Sigmoid colon (tissue), 7 donors: Measurements from ENCODE around the gene SRBD1. TPM values are rescaled to one million over a fixed set of nuclear protein-coding genes. Genes with fewer than 3 reads are reported as not detected.

Source experiments
- DNase-seq: peaks from one replicate; pipeline ENCODE4 v3.0.0-alpha.2; 2019
- H3K27ac ChIP-seq, 4 donors: fragments of 200-600 bp; sonication (generic); one replicate each; pipeline ENCODE4 v1.5.1; 2016 to 2019; ENCODE audit warnings: mild to moderate bottlenecking in 1 of 4
- H3K27me3 ChIP-seq, 3 donors: fragments of 200-600 bp; sonication (generic); one replicate each; pipeline ENCODE4 v1.5.1; 2019; ENCODE audit warnings: mild to moderate bottlenecking in 1 of 3
- H3K36me3 ChIP-seq, 4 donors: fragments of 200-600 bp; sonication (generic); one replicate each; pipeline ENCODE4 v1.5.1; 2016 to 2019
- H3K4me1 ChIP-seq, 4 donors: fragments of 200-600 bp; sonication (generic); one replicate each; pipeline ENCODE4 v1.5.1; 2017 to 2019
- H3K4me3 ChIP-seq, 4 donors: fragments of 200-600 bp; sonication (generic); one replicate each; pipeline ENCODE4 v1.5.1; 2017 to 2019; ENCODE audit warnings: mild to moderate bottlenecking in 2 of 4, moderate library complexity in 1 of 4
- H3K9me3 ChIP-seq, 4 donors: fragments of 200-600 bp in 3 of 4; sonication (generic) in 3 of 4; one replicate each; pipeline versions ENCODE4 v1.5.1 to v1.6.1; 2013 to 2019
- CTCF ChIP-seq, 4 experiments: fragments of 450-650 bp in 3 of 4; fragments of 200-600 bp in 1 of 4; IDR thresholded peaks; one replicate each; pipeline ENCODE4 v1.5.1; 2016 to 2019; ENCODE audit warnings: antibody characterized with exemption in 4 of 4, mild to moderate bottlenecking in 3 of 4, moderate library complexity in 2 of 4
- EP300 ChIP-seq, 4 donors: sonication (generic); formaldehyde crosslinking; IDR thresholded peaks; one replicate each; pipeline ENCODE4 v1.6.1; 2017; ENCODE audit warnings: antibody characterized with exemption in 4 of 4
- POLR2A ChIP-seq, 2 donors: fragments of 450-650 bp; IDR thresholded peaks; one replicate each; pipeline ENCODE4 v1.6.1; 2016; ENCODE audit warnings: antibody characterized with exemption in 2 of 2, mild to moderate bottlenecking in 2 of 2, moderate library complexity in 2 of 2
- POLR2AphosphoS5 ChIP-seq, 4 donors: sonication (generic); formaldehyde crosslinking; IDR thresholded peaks; one replicate each; pipeline ENCODE4 v1.6.1; 2017; ENCODE audit warnings: antibody characterized with exemption in 4 of 4
- WGBS, 2 donors: extraction: QIAGEN DNeasy Blood & Tissue Kit; methylation state at CpG; one replicate each; pipeline ENCODE4 v1.1.7; 2013; 5-methylcytosine and 5-hydroxymethylcytosine counted together
- intact Hi-C: fragments of 100-400 bp; cut with DNase I; formaldehyde crosslinking; loops from one replicate; pipeline ENCODE4 v1.15.1; 2023
- polyA plus RNA-seq, 3 donors: library from polyadenylated mRNA; stranded (reverse); fragments of 200-250 nt; gene quantifications; one replicate each; pipeline ENCODE4 v1.2.3, GENCODE V29; 2013
- total RNA-seq, 4 donors: library from RNA; depleted of rRNA; stranded (reverse); fragments of >200 nt; gene quantifications; one replicate each; pipeline ENCODE4 v1.1.0, GENCODE V29; 2016
- donor health status: healthy with polysubstance abuse.
- donor health status: Bipolar disorder and iron deficiency.
- donor health status: healthy.

SRBD1 gene
- total and polyA plus RNA-seq, 7 donors = 9.0 to 31.4 (median 16.0) TPM

- no peak for DNase-seq
- TF ChIP-seq POLR2A (IDR thresholded peaks at IDR 0.05) = no peak
- TF ChIP-seq EP300 (IDR thresholded peaks at IDR 0.05) = no peak
- TF ChIP-seq CTCF (IDR thresholded peaks at IDR 0.05) = no peak
- TF ChIP-seq POLR2AphosphoS5 (IDR thresholded peaks at IDR 0.05) = no peak
- H3K4me1 ChIP-seq = no peaks in the 10 kb centered on the region
- no peaks in the 10 kb centered on the region for H3K9me3 ChIP-seq
- no peak overlapping the region for H3K4me3 ChIP-seq
- intact Hi-C loops = no loop called here
- H3K27ac ChIP-seq = no peak overlapping the region
- WGBS, 2 donors = 94% methylated on average over 3 of the region's 3 CpGs
- H3K36me3 ChIP-seq = no peaks in the 10 kb centered on the region
- H3K27me3 ChIP-seq = no peaks in the 10 kb centered on the region
Measured at GRCh38 chr2:45631319-45631718, 20.3 kb upstream of the SRBD1 start.

GRCh38 chr2:45629971-45630370, 18.9 kb upstream of the SRBD1 start:
- Histone ChIP-seq H3K36me3 (no peaks in the 10 kb centered on the region), H3K4me1 (no peaks in the 10 kb centered on the region), H3K9me3 (no peaks in the 10 kb centered on the region), H3K27ac (no peak overlapping the region), H3K4me3 (no peak overlapping the region), H3K27me3 (no peaks in the 10 kb centered on the region)
- WGBS, 2 donors = 82 to 91% methylated on average over 1 of the region's 1 CpG
- TF ChIP-seq EP300 (IDR thresholded peaks at IDR 0.05) (no peak), CTCF (IDR thresholded peaks at IDR 0.05) (no peak), POLR2A (IDR thresholded peaks at IDR 0.05) (no peak), POLR2AphosphoS5 (IDR thresholded peaks at IDR 0.05) (no peak)
- intact Hi-C loops = no loop called here
- DNase-seq = no peak

GRCh38 chr2:45627911-45628310, 16.8 kb upstream of the SRBD1 start:
- Histone ChIP-seq H3K36me3 (no peaks in the 10 kb centered on the region), H3K4me1 (no peaks in the 10 kb centered on the region), H3K27me3 (no peaks in the 10 kb centered on the region), H3K27ac (no peak overlapping the region), H3K9me3 (no peaks in the 10 kb centered on the region), H3K4me3 (no peak overlapping the region)
- intact Hi-C loops = no loop called here
- DNase-seq = no peak
- no peak for TF ChIP-seq EP300 (IDR thresholded peaks at IDR 0.05)
- no peak for TF ChIP-seq CTCF (IDR thresholded peaks at IDR 0.05)
- TF ChIP-seq POLR2AphosphoS5 (IDR thresholded peaks at IDR 0.05) = no peak
- TF ChIP-seq POLR2A (IDR thresholded peaks at IDR 0.05) = no peak
- WGBS, 2 donors = 86 to 89% methylated on average over 1 of the region's 1 CpG

- DNase-seq = no peak
- Histone ChIP-seq H3K27me3 (no peaks in the 10 kb centered on the region), H3K36me3 (no peaks in the 10 kb centered on the region), H3K27ac (no peak overlapping the region), H3K9me3 (no peaks in the 10 kb centered on the region), H3K4me1 (no peaks in the 10 kb centered on the region), H3K4me3 (no peak overlapping the region)
- no peak for TF ChIP-seq POLR2A (IDR thresholded peaks at IDR 0.05)
- intact Hi-C loops = no loop called here
- 38 to 76% methylated on average over 8 of the region's 8 CpGs for WGBS, 2 donors
Measured at GRCh38 chr2:45626387-45627221, 15.5 kb upstream of the SRBD1 start.

GRCh38 chr2:45625824-45626223, 14.8 kb upstream of the SRBD1 start:
- H3K36me3 ChIP-seq = no peaks in the 10 kb centered on the region
- no peak for DNase-seq
- H3K27ac ChIP-seq = no peak overlapping the region
- no peak overlapping the region for H3K4me3 ChIP-seq
- TF ChIP-seq POLR2A (IDR thresholded peaks at IDR 0.05) (no peak), POLR2AphosphoS5 (IDR thresholded peaks at IDR 0.05) (no peak), CTCF (IDR thresholded peaks at IDR 0.05) (no peak), EP300 (IDR thresholded peaks at IDR 0.05) (no peak)
- intact Hi-C loops = no loop called here
- no peaks in the 10 kb centered on the region for H3K9me3 ChIP-seq
- H3K4me1 ChIP-seq = no peaks in the 10 kb centered on the region
- no peaks in the 10 kb centered on the region for H3K27me3 ChIP-seq
